SK-N-SH treated with all-trans-retinoic acid at 6 μM for 48 hours (cell line): ENCODE measurements around the gene PPP2R2C.

Experiments used
- ARNTL ChIP-seq: fragments of 450-650 bp; formaldehyde crosslinking; IDR thresholded peaks from 2 replicates; pipeline ENCODE4 v1.5.0; 2020; ENCODE audit warnings: low read depth, mild to moderate bottlenecking, moderate library complexity, borderline replicate concordance
- ESRRG ChIP-seq: fragments of 250-450 bp; sonication (Bioruptor Pico); IDR thresholded peaks from 2 replicates; pipeline ENCODE4 v1.6.1; 2021; ENCODE audit warnings: mild to moderate bottlenecking
- OSR1 ChIP-seq: fragments of 250-450 bp; sonication (Bioruptor Pico); IDR thresholded peaks from 2 replicates; pipeline ENCODE4 v1.8.0; 2022; ENCODE audit warnings: moderate library complexity, mild to moderate bottlenecking, inconsistent platforms
- TCF4 ChIP-seq: fragments of 250-450 bp; sonication (Bioruptor Pico); IDR thresholded peaks from 2 replicates; pipeline ENCODE4 v1.8.0; 2021; ENCODE audit warnings: mild to moderate bottlenecking, moderate library complexity, borderline replicate concordance
- TOX ChIP-seq: fragments of 250-450 bp; sonication (Bioruptor Pico); IDR thresholded peaks from 2 replicates; pipeline ENCODE4 v1.8.0; 2021; ENCODE audit warnings: mild to moderate bottlenecking, moderate library complexity, borderline replicate concordance
- ZFP3 ChIP-seq: fragments of 250-450 bp; sonication (Bioruptor Pico); IDR thresholded peaks from 2 replicates; pipeline ENCODE4 v1.5.0; 2020; ENCODE audit warnings: mild to moderate bottlenecking, moderate library complexity
- ZNF70 ChIP-seq: fragments of 450-650 bp; formaldehyde crosslinking; IDR thresholded peaks from 2 replicates; pipeline ENCODE4 v1.5.0; 2020; ENCODE audit warnings: mild to moderate bottlenecking, moderate library complexity
- TF ChIP-seq, protein P1 (sequence below): fragments of 250-450 bp; sonication (Bioruptor Pico); IDR thresholded peaks from 2 replicates; pipeline ENCODE4 v1.5.1; 2020; ENCODE audit warnings: low read depth, mild to moderate bottlenecking, moderate library complexity
- TF ChIP-seq, protein P2 (sequence below): fragments of 250-450 bp; sonication (Bioruptor Pico); IDR thresholded peaks from 2 replicates; pipeline ENCODE4 v1.8.0; 2020; ENCODE audit warnings: mild to moderate bottlenecking, moderate library complexity, borderline replicate concordance

DNA sequence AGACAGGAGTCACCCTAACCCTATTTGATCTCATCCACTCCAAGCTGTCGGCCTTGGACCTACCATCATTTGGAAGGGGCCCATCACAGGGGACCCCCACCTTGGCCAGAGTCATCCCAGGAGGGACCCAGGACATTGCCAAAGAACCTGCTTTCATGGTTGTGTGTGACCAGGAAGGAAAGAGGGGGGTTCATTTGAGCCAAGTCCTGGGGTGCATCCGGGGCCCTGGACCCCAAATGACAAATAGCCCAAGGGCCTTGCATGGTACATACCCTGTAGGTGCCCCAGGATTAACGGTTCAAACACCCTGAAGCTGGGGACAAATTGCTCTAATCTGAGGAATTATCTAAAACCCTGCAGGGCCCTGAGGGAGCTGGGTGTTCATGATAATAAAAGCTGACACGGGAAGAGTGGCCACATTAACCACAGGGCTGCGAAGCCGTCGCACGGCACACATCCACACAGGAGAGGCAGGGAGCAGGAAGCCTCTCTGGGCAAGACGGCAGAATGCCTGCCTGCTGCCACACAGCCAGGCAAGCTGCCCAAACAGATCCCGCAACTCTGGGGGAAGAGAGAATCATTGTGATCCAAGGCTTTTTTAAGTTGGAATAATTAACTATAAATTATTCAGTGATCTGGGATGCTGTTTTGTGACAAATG, 28.2 kb upstream of the PPP2R2C start:
- TF ChIP-seq, protein P1, sequence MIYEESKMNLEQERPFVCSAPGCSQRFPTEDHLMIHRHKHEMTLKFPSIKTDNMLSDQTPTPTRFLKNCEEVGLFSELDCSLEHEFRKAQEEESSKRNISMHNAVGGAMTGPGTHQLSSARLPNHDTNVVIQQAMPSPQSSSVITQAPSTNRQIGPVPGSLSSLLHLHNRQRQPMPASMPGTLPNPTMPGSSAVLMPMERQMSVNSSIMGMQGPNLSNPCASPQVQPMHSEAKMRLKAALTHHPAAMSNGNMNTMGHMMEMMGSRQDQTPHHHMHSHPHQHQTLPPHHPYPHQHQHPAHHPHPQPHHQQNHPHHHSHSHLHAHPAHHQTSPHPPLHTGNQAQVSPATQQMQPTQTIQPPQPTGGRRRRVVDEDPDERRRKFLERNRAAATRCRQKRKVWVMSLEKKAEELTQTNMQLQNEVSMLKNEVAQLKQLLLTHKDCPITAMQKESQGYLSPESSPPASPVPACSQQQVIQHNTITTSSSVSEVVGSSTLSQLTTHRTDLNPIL (CRISPR knock-in tag), result no peak
- TF ChIP-seq ESRRG (no peak), ARNTL (CRISPR knock-in tag) (no peak), TCF4 (CRISPR knock-in tag) (no peak), OSR1 (no peak), ZNF70 (CRISPR knock-in tag) (no peak), TOX (no peak), ZFP3 (CRISPR knock-in tag) (no peak)
- TF ChIP-seq, protein P2, sequence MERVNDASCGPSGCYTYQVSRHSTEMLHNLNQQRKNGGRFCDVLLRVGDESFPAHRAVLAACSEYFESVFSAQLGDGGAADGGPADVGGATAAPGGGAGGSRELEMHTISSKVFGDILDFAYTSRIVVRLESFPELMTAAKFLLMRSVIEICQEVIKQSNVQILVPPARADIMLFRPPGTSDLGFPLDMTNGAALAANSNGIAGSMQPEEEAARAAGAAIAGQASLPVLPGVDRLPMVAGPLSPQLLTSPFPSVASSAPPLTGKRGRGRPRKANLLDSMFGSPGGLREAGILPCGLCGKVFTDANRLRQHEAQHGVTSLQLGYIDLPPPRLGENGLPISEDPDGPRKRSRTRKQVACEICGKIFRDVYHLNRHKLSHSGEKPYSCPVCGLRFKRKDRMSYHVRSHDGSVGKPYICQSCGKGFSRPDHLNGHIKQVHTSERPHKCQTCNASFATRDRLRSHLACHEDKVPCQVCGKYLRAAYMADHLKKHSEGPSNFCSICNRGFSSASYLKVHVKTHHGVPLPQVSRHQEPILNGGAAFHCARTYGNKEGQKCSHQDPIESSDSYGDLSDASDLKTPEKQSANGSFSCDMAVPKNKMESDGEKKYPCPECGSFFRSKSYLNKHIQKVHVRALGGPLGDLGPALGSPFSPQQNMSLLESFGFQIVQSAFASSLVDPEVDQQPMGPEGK (CRISPR knock-in tag), result no peak
